Adrenal gland (tissue), 12 donors: Measurements from ENCODE around the gene BHLHE23. TPM values are rescaled to one million over a fixed set of nuclear protein-coding genes. Genes with fewer than 3 reads are reported as not detected.

Source experiments
- DNase-seq, 7 donors: peaks; one replicate each; pipeline ENCODE4 v3.0.0-alpha.2; 2019 to 2020
- H3K27ac ChIP-seq, 5 donors: fragments of 200-600 bp; sonication (generic) in 4 of 5; 1 replicate in 3 of 5; 2 replicates in 2 of 5; pipeline versions ENCODE4 v1.5.1 to v1.8.0; 2016 to 2020; ENCODE audit warnings: mild to moderate bottlenecking in 1 of 5
- H3K27me3 ChIP-seq: fragments of 200-600 bp; 2 replicates; pipeline ENCODE4 v1.8.0; 2021
- H3K36me3 ChIP-seq, 2 donors: fragments of 200-600 bp; replicated peaks in 1 of 2; 1 replicate in 1 of 2; 2 replicates in 1 of 2; pipeline versions ENCODE4 v1.5.1 to v1.8.0; 2018 to 2022
- H3K4me1 ChIP-seq, 2 donors: fragments of 200-600 bp; replicated peaks in 1 of 2; 1 replicate in 1 of 2; 2 replicates in 1 of 2; pipeline versions ENCODE4 v1.5.1 to v1.8.0; 2018 to 2021
- H3K4me3 ChIP-seq, 4 donors: fragments of 200-600 bp; sonication (generic) in 3 of 4; one replicate each; pipeline ENCODE4 v1.5.1; 2016 to 2018
- H3K9me3 ChIP-seq, 3 donors: fragments of 200-600 bp; sonication (generic) in 1 of 3; replicated peaks in 1 of 3; 1 replicate in 2 of 3; 2 replicates in 1 of 3; pipeline versions ENCODE4 v1.5.1 to v1.8.0; 2016 to 2021
- CTCF ChIP-seq, 6 experiments: fragments of 450-650 bp in 4 of 6; fragments of 200-600 bp in 2 of 6; sonication (generic) in 1 of 6; IDR thresholded peaks; 1 replicate in 5 of 6; 2 replicates in 1 of 6; pipeline versions ENCODE4 v1.5.1 to v1.8.0; 2016 to 2021; ENCODE audit warnings: antibody characterized with exemption in 6 of 6, mild to moderate bottlenecking in 2 of 6, moderate library complexity in 1 of 6
- POLR2A ChIP-seq, 2 donors: fragments of 450-650 bp; IDR thresholded peaks; one replicate each; pipeline ENCODE4 v1.6.1; 2017; ENCODE audit warnings: antibody characterized with exemption in 2 of 2, mild to moderate bottlenecking in 2 of 2, moderate library complexity in 1 of 2
- WGBS, 4 donors: extraction: QIAGEN DNeasy Blood & Tissue Kit in 2 of 4; methylation state at CpG; one replicate each; pipeline versions ENCODE4 v1.1.5 to v1.1.7; 2013 to 2017; 5-methylcytosine and 5-hydroxymethylcytosine counted together
- intact Hi-C, 2 donors: fragments of 100-400 bp; cut with DNase I; formaldehyde crosslinking; loops; one replicate each; pipeline versions ENCODE4 v1.14.1 to v1.15.0; 2022 to 2023
- polyA plus RNA-seq, 3 donors: library from polyadenylated mRNA; stranded (reverse); fragments of 200-250 nt in 2 of 3; fragments of 350-450 nt in 1 of 3; fragmentation: Illumina TruSeq in 1 of 3; extraction: RNeasy Lipid Tissue Mini Kit (QIAGEN cat#74804) in 1 of 3; gene quantifications; one replicate each; pipeline ENCODE4 v1.2.3, GENCODE V29; 2013 to 2014
- total RNA-seq, 9 donors: library from RNA; depleted of rRNA in 4 of 9; stranded (reverse); fragments of >200 nt in 4 of 9; fragments of 120-200 nt in 1 of 9; fragmentation: NEBNext Ultra II Directional in 1 of 9; extraction: Animal tissue kit (Norgen Biotek cat#: 25700) in 1 of 9; gene quantifications; one replicate each; pipeline versions ENCODE4 v1.1.0 to v1.2.4, GENCODE V29; 2013 to 2023
- donor health status: healthy with polysubstance abuse.
- donor health status: Bipolar disorder and iron deficiency.
- donor health status: DM: yes; HTN: yes; CAD: no.
- donor health status: DM: no; HTN: no; CAD: no.
- donor health status: DM: no; HTN: no; CAD: no.
- donor health status: DM: yes; HTN: yes; CAD: no.

Gene BHLHE23
- total and polyA plus RNA-seq, 12 donors = not detected

GRCh38 chr20:62985444-62985778 is 21.4 kb downstream of the BHLHE23 start:
- WGBS, 4 donors = 66 to 81% (median 76%) methylated on average over 8 to 14 of the region's 14 CpGs; no CpG with 5 or more reads in 1 of the 4 donors
- TF ChIP-seq CTCF (IDR thresholded peaks at IDR 0.05) (no peak), POLR2A (IDR thresholded peaks at IDR 0.05) (no peak)
- no peak overlapping the region for H3K27ac ChIP-seq
- no peak overlapping the region for H3K4me3 ChIP-seq
- no peak for DNase-seq
- intact Hi-C loops = no loop called here
- H3K9me3 ChIP-seq = no peaks in the 10 kb centered on the region
- no peaks in the 10 kb centered on the region for H3K36me3 ChIP-seq
- H3K4me1 ChIP-seq = no peaks in the 10 kb centered on the region
- H3K27me3 ChIP-seq = peaks cover 20% of the 10 kb centered on the region

GRCh38 chr20:62984666-62985443 is 21.9 kb downstream of the BHLHE23 start:
- TF ChIP-seq CTCF (IDR thresholded peaks at IDR 0.05) (no peak), POLR2A (IDR thresholded peaks at IDR 0.05) (no peak)
- whole genome bisulfite sequencing, 4 donors = 79 to 86% (median 82%) methylated on average over 14 to 18 of the region's 18 CpGs
- DNase-seq = no peak
- Histone ChIP-seq H3K9me3 (no peaks in the 10 kb centered on the region), H3K4me3 (no peak overlapping the region), H3K4me1 (no peaks in the 10 kb centered on the region), H3K27ac (no peak overlapping the region), H3K36me3 (no peaks in the 10 kb centered on the region), H3K27me3 (peaks cover 23% of the 10 kb centered on the region)
- intact Hi-C loops = no loop called here

GRCh38 chr20:62983210-62983609 is 23.6 kb downstream of the BHLHE23 start:
- TF ChIP-seq POLR2A (IDR thresholded peaks at IDR 0.05) = no peak
- no peak for TF ChIP-seq CTCF (IDR thresholded peaks at IDR 0.05)
- no peak overlapping the region for H3K27ac ChIP-seq
- H3K4me1 ChIP-seq = no peaks in the 10 kb centered on the region
- H3K27me3 ChIP-seq = peaks cover 40% of the 10 kb centered on the region
- H3K4me3 ChIP-seq = no peak overlapping the region
- 79 to 88% (median 84%) methylated on average over 6 of the region's 6 CpGs for WGBS, 4 donors
- intact Hi-C loops = no loop called here
- H3K9me3 ChIP-seq = no peaks in the 10 kb centered on the region
- H3K36me3 ChIP-seq = no peaks in the 10 kb centered on the region
- no peak for DNase-seq

GRCh38 chr20:62982124-62983075 is 24.4 kb downstream of the BHLHE23 start:
- no peaks in the 10 kb centered on the region for H3K36me3 ChIP-seq
- H3K4me3 ChIP-seq = no peak overlapping the region
- no peaks in the 10 kb centered on the region for H3K9me3 ChIP-seq
- no peak for TF ChIP-seq CTCF (IDR thresholded peaks at IDR 0.05)
- no peak for TF ChIP-seq POLR2A (IDR thresholded peaks at IDR 0.05)
- no peak overlapping the region for H3K27ac ChIP-seq
- 48 to 62% (median 59%) methylated on average over 9 to 21 of the region's 21 CpGs for WGBS, 4 donors
- DNase-seq = no peak
- H3K27me3 ChIP-seq = peaks cover 48% of the 10 kb centered on the region
- no peaks in the 10 kb centered on the region for H3K4me1 ChIP-seq
- intact Hi-C loops = no loop called here
